GM12892 (cell line): ENCODE measurements around the gene MICAL3.

Source experiments
- POLR2A ChIP-seq: IDR thresholded peaks from 2 replicates; pipeline ENCODE4 v1.6.1; 2011; ENCODE audit warnings: low read depth, low read length, control low read depth
- POLR2AphosphoS5 ChIP-seq: IDR thresholded peaks from 2 replicates; pipeline ENCODE4 v1.6.1; 2011; ENCODE audit warnings: low read depth, low read length, control low read depth
- TAF1 ChIP-seq: IDR thresholded peaks from 2 replicates; pipeline ENCODE4 v1.6.1; 2011; ENCODE audit warnings: low read depth, mild to moderate bottlenecking, control low read depth, low read length, borderline replicate concordance

DNA sequence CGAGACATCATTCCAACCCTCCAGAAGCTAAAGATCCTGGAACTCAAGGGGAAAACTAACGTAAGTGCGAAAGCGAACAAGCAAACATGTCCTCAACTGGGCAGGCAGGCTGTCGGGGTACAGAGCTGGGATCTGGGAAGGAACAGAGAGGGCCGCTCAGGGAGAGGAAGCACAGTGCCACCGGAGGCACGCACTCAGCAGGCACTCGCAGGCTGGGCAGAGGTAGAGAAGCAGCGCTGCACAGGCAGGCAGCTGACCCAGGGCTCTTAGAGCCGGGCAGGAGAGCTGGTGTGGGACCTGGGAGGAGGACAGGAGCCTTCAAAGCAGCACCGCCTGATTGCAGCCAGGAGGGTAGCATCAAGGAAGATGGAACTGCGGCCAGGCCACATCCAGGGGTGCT is 62.2 kb downstream of the MICAL3 start:
- no peak for TF ChIP-seq POLR2A
- no peak for TF ChIP-seq POLR2AphosphoS5
- TF ChIP-seq TAF1: no peak
